Erythroblast (primary cell): ENCODE data around the gene IL3RA.
"Not testable (repeated sequence)": the region's sequence is repeated elsewhere in the genome, so short reads cannot be mapped to it uniquely, and the experiment has no call there.

Source experiments
- DNase-seq, 2 experiments: peaks; one replicate each; lab custom pipeline; 2025; lab: John Stamatoyannopoulos, UW
- GATA1 ChIP-seq: IDR thresholded peaks from 2 replicates; pipeline ENCODE4 v1.6.1; 2011; ENCODE audit warnings: low read depth, mild to moderate bottlenecking, control low read depth, low read length, moderate library complexity
- POLR2A ChIP-seq: IDR thresholded peaks from 2 replicates; pipeline ENCODE4 v1.6.1; 2011; ENCODE audit warnings: mild to moderate bottlenecking, low read length

Gene IL3RA

DNA sequence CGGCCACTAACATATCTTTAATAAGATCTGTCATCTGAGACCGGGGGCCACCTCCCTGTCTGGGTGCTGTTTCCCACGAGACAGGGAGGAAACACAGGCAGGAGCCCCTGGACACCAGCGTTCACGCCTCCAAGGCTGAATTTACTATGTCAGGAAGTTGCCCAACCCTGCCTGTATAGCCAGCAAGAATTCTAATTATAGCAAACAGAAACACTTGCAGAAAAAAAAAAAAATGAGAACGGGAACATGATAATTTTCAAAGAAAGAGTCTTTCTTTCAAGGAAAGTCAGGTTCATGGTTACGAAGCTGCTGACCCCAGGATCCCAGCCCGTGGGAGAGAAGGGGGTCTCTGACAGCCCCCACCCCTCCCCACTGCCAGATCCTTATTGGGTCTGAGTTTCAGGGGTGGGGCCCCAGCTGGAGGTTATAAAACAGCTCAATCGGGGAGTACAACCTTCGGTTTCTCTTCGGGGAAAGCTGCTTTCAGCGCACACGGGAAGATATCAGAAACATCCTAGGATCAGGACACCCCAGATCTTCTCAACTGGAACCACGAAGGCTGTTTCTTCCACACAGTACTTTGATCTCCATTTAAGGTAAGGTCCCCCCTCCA lies at the start of gene IL3RA:
Gene IL3RA, plus strand, starts transcription at position 455 of the 613 bp plus-strand sequence. CDS start 4,981 bp downstream, outside the sequence.
- no peak for DNase-seq
- TF ChIP-seq GATA1: no peak
- peak; percentile 17 for TF ChIP-seq POLR2A

- DNase-seq: no peak
- TF ChIP-seq POLR2A: no peak
- no peak for TF ChIP-seq GATA1
These were observed 47.0 kb upstream of the IL3RA start for GRCh38 chrX:1289535-1289934.

DNA sequence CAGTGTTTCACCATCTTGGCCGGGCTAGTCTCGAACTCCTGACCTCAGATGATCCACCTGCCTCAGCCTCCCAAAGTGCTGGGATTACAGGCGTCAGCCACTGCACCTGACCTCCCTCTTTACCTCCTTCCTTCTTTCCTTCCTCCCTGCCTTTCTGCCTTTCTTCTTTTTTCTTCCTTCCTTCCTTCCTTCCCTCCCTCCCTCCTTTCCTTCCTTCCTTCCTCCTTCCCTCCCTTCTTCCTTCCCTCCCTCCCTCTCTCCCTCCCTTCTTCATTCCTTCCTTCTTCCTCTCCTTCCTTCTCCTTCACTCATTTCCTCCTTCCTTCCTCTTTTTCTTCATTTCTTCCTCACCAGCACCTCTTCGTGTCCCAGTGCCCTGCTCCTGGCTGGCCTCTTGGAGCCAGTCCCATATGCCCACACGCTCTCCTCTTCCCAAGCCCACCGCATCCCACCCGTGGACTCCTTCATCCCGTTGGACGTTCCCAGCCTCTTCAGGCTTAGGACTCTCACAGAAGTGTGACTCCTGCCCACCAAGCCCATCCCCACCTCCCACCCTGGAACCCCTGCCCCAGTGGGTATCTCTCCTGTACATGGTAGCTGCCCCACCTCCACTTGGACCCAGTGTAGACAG lies 45.4 kb upstream of the IL3RA start:
- DNase-seq: no peak
- TF ChIP-seq GATA1 (no peak), POLR2A (no peak)

DNA sequence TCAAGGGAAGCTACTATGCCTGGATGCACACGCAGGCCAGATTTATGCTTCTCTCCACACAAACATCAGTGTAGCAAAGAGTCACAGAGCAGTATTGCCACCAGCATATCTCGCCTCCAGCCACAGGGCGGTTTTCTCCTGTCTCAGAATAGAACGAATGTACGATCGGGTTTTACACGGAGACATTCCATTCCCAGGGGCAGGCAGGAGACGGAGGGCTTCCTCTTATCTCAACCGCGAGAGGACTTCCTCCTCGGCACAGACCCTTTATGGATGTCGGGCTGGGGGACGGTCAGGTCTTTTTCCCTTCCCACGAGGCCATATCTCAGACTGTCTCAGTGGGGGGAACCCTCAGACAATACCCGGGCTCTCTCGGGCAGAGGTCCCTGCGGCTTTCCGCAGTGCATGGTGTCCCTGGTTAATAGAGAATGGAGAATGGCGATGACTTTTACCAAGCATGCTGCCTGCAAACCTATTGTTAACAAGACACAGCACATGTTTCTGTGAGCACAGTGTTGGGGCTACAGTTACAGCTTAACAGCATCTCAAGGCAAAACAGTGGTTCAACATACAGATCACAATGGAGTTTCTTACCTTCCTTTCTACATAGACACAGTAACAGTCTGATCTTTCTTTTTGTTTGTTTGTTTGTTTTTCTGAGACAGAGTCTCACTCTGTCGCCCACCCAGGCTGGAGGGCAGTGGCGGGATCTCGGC lies 43.9 kb upstream of the IL3RA start:
- no peak for DNase-seq
- no peak for TF ChIP-seq GATA1
- TF ChIP-seq POLR2A: no peak

DNA sequence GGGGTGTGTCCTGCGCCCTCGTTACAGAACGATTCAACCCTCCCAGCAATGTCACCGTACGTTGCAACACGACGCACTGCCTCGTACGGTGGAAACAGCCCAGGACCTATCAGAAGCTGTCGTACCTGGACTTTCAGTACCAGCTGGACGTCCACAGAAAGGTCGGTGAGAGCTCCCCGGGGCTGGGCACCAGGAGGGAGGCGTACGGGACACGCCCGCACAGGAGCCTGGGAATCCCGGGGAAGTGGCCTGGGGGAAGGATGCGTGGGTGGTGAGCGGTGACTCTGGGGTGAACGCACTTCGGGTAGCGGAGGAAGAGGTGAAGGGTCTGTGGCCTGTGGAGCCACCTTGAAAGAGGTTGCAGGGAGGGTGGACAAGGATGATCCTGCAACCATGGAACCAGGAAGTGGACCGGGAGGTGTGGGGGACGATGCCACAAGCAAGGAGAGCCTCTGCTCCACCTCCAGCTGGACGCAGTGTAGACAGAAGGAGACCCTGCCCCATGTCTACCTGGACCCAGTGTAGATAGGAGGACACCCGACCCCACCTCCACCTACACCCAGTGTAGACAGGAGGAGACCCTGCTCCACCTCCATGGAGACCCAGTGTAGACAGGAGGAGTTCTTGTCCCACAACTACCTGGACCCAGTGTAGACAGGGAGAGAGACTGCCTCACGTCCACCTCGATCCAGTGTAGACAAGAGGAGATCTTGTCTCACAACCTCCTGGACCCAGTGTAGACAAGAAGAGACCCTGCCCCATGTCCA lies 42.1 kb upstream of the IL3RA start:
- DNase-seq: no peak
- TF ChIP-seq GATA1 (no peak), POLR2A (no peak)

DNA sequence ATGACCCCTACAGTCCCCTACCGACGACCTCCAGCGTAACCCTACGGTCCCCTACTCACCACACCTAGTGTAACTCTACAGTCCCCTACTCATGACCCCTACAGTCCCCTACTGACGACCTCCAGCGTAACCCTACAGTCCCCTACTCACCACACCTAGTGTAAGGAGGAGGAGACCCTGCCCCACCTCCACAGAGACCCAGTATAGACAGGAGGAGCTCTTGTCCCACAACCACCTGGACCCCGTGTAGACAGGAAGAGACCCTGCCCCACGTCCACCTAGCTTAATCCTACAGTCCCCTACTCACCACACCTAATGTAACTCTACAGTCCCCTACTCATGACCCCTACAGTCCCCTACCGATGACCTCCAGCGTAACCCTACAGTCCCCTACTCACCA lies 41.0 kb upstream of the IL3RA start:
- no peak for DNase-seq
- no peak for TF ChIP-seq POLR2A
- no peak for TF ChIP-seq GATA1

DNA sequence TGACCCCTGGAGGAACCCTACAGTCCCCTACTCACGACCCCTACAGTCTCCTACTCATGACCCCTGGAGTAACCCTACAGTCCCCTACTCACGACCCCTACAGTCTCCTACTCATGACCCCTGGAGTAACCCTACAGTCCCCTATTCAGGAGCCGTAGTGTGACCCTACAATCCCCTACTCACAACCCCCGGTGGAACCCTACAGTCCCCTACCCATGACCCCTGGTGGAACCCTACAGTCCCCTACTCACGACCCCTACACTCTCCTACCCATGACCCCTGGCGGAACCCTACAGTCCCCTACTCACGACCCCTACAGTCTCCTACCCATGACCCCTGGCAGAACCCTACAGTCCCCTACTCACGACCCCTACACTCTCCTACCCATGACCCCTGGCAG lies 39.0 kb upstream of the IL3RA start:
- DNase-seq: not testable (repeated sequence)

- no peak for DNase-seq
- TF ChIP-seq POLR2A (no peak), GATA1 (no peak)
These were observed 36.1 kb upstream of the IL3RA start for GRCh38 chrX:1300449-1300848.

GRCh38 chrX:1305411-1305810 lies 31.2 kb upstream of the IL3RA start:
- TF ChIP-seq POLR2A: no peak
- no peak for DNase-seq

GRCh38 chrX:1306909-1307625 lies 29.5 kb upstream of the IL3RA start:
- peak; percentile 27 to 49 for DNase-seq
- TF ChIP-seq GATA1: no peak
- no peak for TF ChIP-seq POLR2A

DNA sequence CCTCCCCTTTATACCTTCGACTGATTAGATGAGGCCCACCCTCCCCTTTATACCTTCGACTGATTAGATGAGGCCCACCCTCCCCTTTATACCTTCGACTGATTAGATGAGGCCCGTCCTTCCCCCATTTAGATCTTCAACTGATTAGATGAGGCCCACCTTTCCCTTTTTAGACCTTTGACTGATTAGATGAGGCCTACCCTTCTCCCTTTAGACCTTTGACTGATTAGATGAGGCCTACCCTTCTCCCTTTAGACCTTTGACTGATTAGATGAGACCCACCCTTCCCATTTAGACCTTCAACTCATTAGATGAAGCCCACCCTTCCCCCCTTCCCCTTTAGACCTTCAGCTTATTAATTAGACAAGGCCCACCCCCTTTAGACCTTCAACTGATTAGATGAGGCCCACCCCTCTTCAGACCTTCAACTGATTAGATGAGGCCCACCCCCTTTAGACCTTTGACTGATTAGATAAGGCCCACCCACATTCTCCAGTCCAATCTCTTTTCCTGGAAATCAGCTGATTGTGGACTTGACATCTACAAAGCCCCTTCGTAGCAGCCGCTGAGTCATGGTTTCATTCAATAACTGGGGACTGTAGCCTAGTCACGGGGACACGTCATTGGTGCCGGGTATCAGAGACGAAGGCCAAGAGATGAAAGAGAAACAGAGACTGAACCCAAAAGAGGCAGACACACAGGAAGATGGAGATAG lies 28.8 kb upstream of the IL3RA start:
- TF ChIP-seq POLR2A: no peak
- no peak for TF ChIP-seq GATA1
- no peak for DNase-seq

GRCh38 chrX:1308476-1308875 lies 28.1 kb upstream of the IL3RA start:
- TF ChIP-seq GATA1 (no peak), POLR2A (no peak)
- no peak for DNase-seq

DNA sequence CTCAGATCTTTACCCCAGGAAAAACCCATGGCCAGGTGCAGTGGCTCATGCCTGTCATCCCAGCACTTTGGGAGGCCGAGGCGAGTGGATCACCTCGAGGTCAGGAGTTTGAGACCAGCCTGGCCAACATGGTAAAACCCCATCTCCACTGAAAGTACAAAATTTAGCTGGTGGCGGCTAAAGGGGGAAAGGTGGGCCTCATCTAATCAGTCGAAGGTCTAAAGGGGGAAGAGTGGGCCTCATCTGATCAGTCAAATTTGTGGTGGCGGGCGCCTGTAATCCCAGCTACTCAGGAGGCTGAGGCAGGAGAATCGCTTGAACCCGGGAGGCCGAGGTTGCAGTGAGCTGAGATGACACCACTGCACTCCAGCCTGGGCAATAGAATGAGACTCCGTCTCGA lies 27.7 kb upstream of the IL3RA start:
- not testable (repeated sequence) for DNase-seq
